NCI-H1417 treated with DMSO at 0.1 percent for 48 hours (cell line): Measurements from ENCODE around the gene CCR1.
"Not testable (repeated sequence)": the region's sequence is repeated elsewhere in the genome, so short reads cannot be mapped to it uniquely, and the experiment has no call there.

Source experiments
- DNase-seq: peaks from one replicate; lab custom pipeline; 2025; lab: John Stamatoyannopoulos, UW

Gene CCR1

DNA sequence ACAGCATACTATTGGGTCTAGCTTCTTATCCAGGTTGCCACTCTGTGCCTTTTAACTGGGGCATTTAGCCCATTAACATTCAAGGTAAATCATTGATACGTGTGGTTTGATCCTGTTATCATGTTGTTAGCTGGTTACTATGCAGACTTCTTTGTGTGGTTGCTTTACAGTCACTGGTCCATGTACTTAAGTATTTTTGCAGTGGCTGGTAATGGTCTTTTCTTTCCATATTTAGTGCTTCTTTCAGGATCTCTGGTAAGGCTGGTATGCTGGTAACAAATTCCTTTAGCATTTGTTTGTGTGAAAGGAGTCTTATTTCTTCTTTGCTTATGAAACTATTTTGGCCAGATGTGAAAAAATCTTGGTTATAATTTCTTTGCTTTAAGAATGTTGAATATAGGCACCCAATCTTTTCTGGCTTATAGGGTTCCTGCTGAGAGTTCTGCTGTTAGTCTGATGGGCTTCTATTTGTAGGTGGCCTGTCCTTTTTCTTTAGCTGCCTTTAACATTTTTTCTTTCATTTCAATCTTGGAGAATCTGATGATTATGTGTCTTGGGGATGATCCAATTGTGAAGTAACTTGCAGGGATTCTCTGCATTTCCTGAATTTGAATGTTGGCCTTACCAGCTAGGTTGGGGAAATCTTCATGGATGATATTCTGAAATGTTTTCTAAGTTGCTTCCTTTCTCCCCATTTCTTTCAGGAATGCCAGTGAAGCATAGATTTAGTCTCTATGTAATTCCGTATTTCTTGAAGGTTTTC lies 39.3 kb downstream of the CCR1 start:
- DNase-seq, result no peak

DNA sequence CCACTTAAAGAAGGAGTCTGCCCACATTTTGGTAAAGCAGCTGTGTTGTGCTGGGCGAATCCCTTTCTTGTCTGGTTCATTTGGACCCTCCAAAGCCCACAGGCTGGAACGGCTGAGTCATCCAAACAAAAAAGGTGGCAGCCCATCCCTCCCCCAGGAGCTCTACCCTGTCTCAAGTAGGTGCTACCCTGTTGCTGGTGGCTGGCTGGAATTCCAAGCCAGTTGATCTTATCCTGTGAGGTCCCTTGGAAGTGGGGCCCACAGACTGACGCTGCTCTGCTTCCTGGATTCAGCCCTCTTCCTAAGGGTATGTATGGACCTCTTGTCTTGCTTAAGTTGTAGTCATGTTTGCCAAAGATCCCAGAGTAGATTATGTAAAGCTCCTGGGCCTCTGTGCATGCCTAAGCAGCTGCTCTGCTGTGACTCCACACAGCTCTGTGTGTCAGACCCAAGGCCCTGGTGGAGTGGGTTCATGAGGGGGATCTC lies 44.5 kb downstream of the CCR1 start:
- DNase-seq, result no peak

DNA sequence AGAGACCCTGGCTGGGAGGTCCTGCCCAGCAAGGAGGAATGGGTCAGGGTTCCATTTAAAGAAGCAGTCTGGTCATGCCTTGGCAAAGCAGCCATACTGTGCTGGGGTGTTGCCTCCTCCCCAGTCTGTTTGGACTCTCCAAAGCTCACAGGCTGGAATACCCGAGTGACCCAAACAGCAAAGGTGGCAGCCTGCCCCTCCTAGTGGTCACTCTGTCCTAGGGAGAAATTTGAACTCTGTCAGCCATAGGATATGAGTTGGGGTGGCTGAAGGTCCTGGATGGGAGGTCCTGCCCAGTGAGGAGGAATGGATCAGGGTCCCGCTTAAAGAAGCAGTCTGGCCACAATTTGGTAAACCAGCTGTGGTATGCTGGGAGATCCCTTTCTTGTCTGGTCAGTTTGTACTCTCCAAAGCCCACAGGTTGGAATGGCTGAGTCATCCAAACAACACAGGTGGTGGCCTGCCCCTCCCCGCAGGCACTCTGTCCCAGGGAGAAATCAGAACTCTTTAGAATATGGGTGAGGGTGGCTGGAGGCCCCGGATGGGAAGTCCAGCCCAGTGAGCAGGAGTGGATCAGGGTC lies 45.0 kb downstream of the CCR1 start:
- no peak for DNase-seq

DNA sequence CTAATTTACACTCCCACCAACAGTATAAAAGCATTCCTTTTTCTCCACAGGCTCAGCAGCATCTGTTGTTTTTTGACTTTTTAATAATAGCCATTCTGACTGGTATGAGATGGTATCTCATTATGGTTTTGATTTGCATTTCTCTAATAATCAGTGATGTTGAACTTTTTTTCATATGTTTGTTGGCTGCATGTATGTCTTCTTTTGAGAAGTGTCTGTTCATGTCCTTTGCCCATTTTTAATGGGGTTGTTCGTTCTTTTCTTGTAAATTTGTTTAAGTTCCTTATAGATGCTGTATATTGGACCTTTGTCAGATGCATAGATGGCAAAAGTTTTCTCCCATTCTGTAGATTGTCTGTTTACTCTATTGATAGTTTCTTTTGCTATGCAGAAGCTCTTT lies 50.4 kb downstream of the CCR1 start:
- not testable (repeated sequence) for DNase-seq

DNA sequence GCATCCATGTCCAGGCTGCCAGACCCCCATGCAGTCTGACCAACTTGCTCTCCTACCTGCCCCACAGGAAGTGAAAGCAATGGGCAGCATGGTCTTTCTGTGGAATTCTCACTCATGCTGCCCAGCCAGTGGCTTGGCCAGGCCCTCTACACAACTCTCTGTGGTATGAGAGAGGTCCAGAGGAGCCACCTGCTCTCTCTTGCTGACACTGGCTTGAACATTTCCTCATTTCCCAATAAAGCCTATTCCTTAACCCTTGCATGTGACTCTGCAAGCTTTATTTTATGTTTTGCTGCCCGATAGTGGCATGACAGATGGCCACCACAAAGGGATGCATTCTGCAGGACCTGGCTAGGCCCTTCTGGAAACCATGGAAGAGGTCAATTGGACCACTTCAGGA lies 53.8 kb downstream of the CCR1 start:
- no peak for DNase-seq
